GM19328 (cell line): ENCODE data around the gene TRIM39.

Experiments
- ATAC-seq: cut with Tn5 transposase; IDR thresholded peaks from one replicate; pipeline ENCODE4 v1.9.1; 2021; ENCODE audit warnings: mild to moderate bottlenecking, moderate library complexity; ENCODE audit not compliant: unreplicated experiment

Gene TRIM39

DNA sequence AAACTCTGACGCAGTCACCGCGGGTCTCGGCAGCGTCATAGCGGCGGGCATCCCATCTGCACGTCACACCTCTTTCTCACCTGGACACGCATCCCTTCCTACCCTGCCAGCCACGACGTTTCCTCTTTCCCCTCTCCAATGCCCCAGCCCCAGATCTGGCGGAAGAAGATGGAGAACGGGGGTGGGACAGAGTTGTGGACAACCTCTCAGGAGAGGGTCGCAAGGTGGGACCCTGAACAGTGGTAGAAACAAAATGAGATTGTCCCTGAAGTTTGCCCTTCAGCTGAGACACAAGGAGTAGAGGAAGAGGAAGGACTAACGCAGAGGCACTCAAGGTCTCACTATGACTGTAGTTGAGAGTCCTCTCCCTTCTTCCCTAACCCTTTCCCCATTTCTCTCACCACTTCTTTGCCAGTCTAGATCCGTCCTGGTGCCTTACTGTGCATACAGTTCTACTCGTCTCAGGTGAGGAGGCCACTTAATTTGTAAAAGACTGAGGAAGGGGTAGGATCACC, 562 bp downstream of the TRIM39 start:
- no peak for ATAC-seq

GRCh38 chr6:30328397-30328796, 1.7 kb downstream of the TRIM39 start:
- ATAC-seq, result no peak

DNA sequence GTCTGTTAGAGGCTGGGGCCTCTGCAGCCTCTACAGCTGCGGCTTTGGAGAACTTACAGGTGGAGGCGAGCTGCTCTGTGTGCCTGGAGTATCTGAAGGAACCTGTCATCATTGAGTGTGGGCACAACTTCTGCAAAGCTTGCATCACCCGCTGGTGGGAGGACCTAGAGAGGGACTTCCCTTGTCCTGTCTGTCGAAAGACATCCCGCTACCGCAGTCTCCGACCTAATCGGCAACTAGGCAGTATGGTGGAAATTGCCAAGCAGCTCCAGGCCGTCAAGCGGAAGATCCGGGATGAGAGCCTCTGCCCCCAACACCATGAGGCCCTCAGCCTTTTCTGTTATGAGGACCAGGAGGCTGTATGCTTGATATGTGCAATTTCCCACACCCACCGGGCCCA, 2.6 kb downstream of the TRIM39 start:
- no peak for ATAC-seq

GRCh38 chr6:30331981-30332380, 5.3 kb downstream of the TRIM39 start:
- ATAC-seq, result no peak

DNA sequence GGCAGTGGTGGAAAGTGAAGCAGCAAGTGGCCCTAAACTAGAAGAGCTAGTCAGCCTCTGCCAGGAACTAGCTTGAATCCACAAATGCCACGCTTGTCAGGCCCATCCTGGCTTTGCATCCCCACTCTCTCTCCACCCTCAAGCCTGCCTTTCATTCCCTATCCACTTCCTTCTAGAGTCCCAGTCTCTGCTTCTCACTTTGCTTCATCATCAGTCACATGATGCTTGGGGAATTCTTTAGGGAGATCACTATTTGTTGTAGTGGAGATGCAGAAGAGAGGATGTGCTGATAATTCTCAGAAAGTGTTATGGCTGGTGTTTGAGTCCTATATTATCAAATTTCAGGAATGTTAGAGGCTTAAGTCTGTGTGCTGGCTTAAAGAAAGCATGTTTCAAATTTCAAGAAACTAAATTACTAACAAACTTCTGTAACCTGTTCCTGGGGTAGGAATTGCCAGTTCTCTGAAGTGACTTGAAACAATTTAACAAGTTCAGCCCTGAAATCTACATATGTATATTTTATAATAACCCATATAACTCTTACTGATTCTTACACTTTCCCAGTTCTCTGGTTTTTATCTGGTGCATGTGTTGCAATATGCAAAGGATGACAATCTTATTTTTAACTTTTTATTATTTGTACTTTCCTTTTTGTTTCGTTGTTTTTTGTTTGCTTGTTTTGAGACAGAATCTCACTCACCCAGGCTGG, 7.5 kb downstream of the TRIM39 start:
- no peak for ATAC-seq

DNA sequence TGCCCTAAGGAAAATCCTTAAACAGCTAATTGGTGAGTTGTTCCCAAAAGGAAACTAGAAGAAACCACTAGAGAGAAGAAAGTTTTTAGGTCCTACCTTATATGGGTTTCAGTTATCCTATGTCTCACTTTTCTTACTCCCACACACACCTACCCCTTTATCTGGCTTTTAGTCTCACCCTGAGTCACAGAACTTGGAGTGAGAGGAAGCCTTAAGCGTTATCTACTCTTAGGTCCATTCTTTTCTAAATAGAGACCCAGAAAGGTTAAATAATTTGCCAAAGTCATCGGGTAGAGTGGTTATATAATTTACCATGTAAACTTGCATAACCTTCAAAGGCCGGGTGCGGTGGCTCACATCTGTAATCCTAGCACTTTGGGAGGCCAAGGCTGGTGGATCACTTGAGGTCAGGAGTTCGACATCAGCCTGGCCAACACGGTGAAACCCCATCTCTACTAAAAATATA, 13.9 kb downstream of the TRIM39 start:
- ATAC-seq, result no peak

GRCh38 chr6:30341218-30341617, 14.5 kb downstream of the TRIM39 start:
- no peak for ATAC-seq

GRCh38 chr6:30341728-30342127, 15.0 kb downstream of the TRIM39 start:
- no peak for ATAC-seq

DNA sequence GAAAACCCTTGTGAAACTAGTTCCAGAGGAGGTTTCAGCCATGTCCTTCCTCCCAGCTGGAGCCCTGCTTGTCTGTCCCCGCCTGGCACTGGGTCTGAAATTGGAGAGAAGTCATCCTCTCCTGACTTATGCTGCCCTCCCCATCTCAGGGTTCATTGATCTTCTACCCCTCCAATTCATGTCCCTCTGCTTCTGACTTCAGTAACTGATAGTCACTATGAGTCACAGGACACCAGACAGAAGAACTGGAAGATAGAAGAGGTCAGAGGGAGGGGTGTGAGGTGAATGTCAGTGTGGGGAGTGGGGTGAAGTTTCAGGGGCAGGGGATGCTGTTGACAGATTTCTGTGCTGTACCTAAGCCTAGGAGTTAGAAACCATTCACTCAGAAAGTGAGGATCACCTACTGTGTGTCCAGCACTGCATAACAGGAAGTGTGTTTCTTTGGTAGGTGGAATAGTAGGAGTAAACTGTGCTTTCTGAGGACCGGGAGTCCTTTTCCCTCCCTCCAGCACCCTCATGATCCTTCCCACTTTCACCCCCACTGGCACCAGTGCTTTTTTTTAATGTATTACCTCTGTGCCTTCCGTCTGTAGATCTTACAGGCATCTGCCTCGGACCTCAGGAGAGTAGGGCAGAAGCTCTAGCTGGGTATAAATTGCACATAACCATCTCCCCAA, 17.6 kb downstream of the TRIM39 start:
- peak; percentile 21 for ATAC-seq

DNA sequence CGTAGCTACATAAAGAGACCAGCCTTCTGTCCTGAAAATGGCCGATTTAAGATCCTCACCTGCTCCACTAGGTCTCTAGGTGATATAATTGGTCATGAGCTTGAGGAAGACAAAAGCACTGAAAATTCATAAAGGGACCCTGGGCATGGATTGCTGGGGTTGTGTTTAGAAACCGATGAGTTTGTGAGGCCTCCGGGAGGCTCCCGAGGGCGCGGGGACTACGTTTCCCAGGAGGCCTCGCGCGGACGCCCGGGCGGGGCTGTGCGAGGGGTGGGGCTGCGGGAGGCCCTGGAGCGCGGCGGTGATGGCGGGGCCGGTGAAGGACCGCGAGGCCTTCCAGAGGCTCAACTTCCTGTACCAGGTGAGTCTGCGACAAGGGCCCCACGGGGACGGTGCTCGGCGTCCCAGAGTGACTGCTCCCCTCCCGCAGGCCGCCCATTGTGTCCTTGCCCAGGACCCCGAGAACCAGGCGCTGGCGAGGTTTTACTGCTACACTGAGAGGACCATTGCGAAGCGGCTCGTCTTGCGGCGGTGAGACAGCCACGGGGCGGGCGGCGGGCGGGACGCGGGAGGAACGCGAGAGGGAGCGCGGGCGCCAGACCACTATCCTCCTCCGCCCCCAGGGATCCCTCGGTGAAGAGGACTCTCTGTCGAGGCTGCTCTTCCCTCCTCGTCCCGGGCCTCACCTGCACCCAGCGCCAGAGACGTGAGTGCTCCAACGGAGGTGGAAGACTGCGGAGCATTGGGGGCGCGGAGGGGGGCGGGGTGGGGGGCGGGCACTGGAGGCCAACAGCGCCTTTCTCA, 18.3 kb downstream of the TRIM39 start, which contains the start of gene RPP21:
TSS of gene RPP21 (plus strand) at position 289 of the 804 bp plus-strand sequence. CDS start at position 305, 16 bp downstream.
- ATAC-seq, result peak; percentile 87

- ATAC-seq, result no peak
These were observed 19.1 kb downstream of the TRIM39 start for GRCh38 chr6:30345852-30346251.

GRCh38 chr6:30348957-30349356, 22.2 kb downstream of the TRIM39 start:
- ATAC-seq, result no peak

DNA sequence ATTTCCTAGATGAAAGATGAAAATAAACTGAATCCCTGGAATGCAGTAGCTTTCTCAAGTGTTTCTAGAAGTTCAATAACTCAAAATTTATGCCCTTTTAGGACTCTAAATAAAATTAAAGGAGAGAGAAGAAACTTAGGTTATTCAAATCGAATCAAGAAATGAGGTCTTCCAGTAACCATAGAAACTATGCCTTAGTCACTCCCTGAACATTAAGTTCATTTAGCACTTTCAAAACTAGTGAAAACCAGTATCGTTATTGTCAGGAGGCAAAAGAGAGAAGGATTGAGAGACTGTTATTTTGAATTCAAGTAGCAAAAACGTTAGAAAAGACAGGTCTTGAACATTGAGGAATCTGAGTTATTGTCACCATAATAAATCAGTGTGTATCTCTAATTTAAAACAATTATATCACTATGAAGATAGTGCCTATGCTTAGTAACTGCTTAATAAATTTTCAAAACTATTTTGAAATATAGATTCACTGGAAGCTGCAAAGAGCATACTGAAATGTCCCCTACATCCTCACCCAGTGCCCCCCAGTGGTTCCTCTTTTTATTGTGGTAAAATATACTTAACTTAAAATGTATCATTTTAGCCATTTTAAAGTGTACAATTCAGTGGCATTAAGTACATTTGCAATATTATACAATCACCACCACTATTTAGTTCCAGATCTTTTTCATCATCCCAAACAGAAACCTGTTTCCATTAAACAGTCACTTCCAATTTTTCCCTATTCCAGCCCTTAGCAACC, 22.9 kb downstream of the TRIM39 start:
- no peak for ATAC-seq

- no peak for ATAC-seq
These were observed 23.8 kb downstream of the TRIM39 start for GRCh38 chr6:30350524-30350923.

GRCh38 chr6:30352550-30352949, 25.8 kb downstream of the TRIM39 start:
- no peak for ATAC-seq

GRCh38 chr6:30355281-30355680, 28.6 kb downstream of the TRIM39 start:
- ATAC-seq, result no peak

GRCh38 chr6:30356536-30356935, 29.8 kb downstream of the TRIM39 start:
- no peak for ATAC-seq

DNA sequence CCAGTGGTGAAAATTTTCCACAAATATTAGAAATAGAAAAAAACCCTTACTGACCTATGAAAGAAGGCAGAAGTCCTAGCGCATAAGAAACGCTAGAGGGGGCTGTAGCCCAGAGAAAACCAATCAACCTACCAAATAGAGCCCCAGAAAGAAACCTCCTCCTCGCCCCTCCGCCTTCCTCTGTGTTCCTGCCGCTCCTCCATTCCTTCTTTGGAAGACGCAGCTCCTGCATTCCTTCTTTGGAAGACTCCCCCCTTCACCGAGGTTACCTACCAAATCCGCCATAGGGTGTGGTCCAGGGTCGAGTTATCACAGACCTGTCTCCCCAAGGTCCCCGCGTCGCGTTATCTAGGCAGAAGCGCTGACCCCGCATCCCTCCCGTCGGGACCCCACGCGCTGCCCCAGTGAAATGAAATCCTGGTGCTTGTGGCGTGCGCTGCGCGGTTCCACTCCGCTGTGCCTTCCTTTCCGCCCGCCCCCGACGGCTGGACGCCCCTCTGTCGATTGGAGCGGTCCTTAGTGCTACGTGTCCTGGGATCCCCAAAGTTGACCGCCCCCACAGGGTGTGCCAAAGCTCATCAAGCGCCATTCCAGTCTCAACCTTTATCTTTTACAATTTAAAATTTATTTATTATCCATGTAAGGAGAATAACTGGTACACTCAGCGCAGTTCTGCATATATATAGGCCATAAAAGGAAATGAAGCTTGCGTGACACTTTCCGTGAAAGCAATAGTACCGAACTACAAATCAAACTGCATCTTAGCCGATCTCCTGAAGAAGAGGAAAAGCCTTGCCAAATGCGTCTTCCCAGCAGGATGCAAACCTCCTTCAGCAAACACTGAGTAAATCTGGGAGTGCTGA, 31.2 kb downstream of the TRIM39 start:
- ATAC-seq, result no peak

GRCh38 chr6:30359276-30359675, 32.5 kb downstream of the TRIM39 start:
- ATAC-seq, result no peak

DNA sequence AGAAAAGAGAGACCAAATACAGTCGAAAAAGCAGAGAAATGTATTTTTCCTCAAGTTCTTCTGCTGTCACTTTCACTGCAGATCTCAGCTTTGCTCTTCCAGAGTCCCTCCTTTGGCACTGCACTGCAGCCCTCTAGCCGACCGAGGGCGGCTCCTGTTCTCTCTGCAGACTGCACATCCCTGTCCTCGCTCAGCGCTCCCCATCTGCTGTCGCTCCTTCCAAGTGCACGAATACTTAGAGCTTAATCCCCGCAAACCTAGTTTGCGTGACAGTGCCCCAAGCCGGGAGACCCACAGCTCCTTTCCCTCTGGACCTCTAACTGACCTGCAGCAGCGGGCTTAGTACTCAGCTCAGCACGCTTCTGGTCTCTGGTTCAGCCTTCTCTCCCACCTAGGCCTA, 33.4 kb downstream of the TRIM39 start:
- no peak for ATAC-seq
